Measurements from ENCODE around the gene PKHD1. TPM values are rescaled to one million over a fixed set of nuclear protein-coding genes. Genes with fewer than 3 reads are reported as not detected.

PKHD1 gene
- total RNA-seq, 1 donor = not detected

- no peak overlapping the region for H3K4me3 ChIP-seq (ENCODE audit: low read depth, low read length)
- TF ChIP-seq, protein P1, sequence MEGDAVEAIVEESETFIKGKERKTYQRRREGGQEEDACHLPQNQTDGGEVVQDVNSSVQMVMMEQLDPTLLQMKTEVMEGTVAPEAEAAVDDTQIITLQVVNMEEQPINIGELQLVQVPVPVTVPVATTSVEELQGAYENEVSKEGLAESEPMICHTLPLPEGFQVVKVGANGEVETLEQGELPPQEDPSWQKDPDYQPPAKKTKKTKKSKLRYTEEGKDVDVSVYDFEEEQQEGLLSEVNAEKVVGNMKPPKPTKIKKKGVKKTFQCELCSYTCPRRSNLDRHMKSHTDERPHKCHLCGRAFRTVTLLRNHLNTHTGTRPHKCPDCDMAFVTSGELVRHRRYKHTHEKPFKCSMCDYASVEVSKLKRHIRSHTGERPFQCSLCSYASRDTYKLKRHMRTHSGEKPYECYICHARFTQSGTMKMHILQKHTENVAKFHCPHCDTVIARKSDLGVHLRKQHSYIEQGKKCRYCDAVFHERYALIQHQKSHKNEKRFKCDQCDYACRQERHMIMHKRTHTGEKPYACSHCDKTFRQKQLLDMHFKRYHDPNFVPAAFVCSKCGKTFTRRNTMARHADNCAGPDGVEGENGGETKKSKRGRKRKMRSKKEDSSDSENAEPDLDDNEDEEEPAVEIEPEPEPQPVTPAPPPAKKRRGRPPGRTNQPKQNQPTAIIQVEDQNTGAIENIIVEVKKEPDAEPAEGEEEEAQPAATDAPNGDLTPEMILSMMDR (IDR thresholded peaks at IDR 0.05; ENCODE audit: insufficient read depth, low read length) = no peak
- DNase-seq (ENCODE audit: low read depth) = no peak
These were observed 472.7 kb downstream of the PKHD1 start for GRCh38 chr6:51614725-51615124.

DNA sequence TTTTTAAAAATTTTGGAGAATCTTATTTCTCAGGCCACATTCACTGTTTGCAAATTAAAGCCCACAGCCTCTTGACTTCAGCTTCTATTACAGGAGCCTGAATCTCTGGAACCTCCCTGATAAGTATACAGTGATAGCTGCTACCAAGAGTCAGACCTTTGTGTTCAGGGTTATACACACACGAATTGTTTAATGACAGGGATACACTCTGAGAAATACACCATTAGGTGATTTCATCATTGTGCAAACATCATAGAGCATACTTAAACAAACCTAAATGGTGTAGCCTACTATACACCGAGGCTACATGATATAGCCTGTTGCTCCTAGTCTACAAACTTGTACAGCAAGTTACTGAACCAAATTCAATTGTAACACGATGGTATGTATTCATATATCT is 473.9 kb downstream of the PKHD1 start:
- TF ChIP-seq, protein P1 (IDR thresholded peaks at IDR 0.05; ENCODE audit: insufficient read depth, low read length) = no peak
- no peak for DNase-seq (ENCODE audit: low read depth)
- no peak overlapping the region for H3K4me3 ChIP-seq (ENCODE audit: low read depth, low read length)

- TF ChIP-seq, protein P1 (IDR thresholded peaks at IDR 0.05; ENCODE audit: insufficient read depth, low read length) = no peak
- DNase-seq (ENCODE audit: low read depth) = no peak
- H3K4me3 ChIP-seq (ENCODE audit: low read depth, low read length) = no peak overlapping the region
These were observed 478.5 kb downstream of the PKHD1 start for GRCh38 chr6:51608932-51609331.

DNA sequence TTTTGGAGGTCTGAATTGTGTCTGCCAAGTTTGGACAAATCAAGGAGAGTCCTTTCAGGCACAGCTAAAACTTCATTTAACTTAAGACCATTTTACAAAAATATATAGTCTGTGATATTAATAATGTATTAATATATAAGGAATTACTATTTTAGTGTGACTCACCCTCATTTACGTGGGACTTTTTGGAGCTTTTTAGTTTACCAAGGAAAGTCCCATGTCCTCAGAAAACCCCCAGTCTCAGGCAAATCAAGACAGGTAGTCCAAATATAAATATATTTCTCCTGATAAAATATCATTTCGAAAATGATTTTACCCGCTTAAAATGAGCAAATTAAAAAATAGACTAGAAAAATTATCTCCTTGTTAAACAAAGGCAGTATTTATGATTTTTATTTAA is 479.0 kb downstream of the PKHD1 start:
- TF ChIP-seq, protein P1 (IDR thresholded peaks at IDR 0.05; ENCODE audit: insufficient read depth, low read length) = no peak
- DNase-seq (ENCODE audit: low read depth) = no peak
- H3K4me3 ChIP-seq (ENCODE audit: low read depth, low read length) = no peak overlapping the region

DNA sequence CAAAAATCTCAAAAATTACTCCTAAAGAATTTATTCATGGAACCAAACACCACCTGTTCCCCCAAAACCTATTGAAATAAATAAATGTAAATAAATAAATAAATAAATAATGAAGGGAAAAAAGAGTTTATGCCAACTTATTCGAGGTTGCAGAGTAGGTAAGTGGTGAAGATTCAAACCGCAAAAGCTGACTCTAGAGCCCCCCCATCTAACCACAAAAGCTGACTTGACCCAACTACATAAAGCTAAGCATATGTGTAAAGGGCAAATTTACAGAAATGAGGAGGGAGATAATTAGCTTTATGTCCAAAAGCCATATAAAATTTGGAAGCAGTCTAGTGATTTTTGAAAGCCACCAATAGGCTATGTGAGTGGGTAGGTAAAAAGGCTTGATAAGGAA is 486.9 kb downstream of the PKHD1 start:
- DNase-seq (ENCODE audit: low read depth) = no peak
- no peak overlapping the region for H3K4me3 ChIP-seq (ENCODE audit: low read depth, low read length)
- TF ChIP-seq, protein P1 (IDR thresholded peaks at IDR 0.05; ENCODE audit: insufficient read depth, low read length) = no peak

GRCh38 chr6:51598171-51598570 is 489.2 kb downstream of the PKHD1 start:
- no peak for DNase-seq (ENCODE audit: low read depth)
- no peak overlapping the region for H3K4me3 ChIP-seq (ENCODE audit: low read depth, low read length)
- TF ChIP-seq, protein P1 (IDR thresholded peaks at IDR 0.05; ENCODE audit: insufficient read depth, low read length) = no peak

DNA sequence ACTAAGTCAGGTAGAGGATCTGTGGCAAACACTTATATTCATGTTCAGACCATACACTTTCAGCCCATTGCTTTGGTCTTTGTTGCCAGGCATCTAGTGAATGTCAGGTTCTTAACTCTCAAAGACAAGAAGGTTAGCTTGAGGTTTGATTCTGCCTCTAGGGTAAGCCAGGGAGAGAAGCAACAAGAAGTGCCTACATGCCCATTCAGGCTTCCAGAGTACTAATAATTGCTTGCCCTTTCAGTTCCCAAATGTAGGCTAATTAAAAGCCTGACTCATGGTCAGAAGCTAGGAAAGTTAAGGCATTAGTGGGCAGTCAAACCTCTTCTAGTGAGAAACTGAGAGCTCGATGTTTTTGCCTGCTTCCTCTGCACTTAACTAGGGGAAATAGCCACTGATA is 492.4 kb downstream of the PKHD1 start:
- no peak for DNase-seq (ENCODE audit: low read depth)
- TF ChIP-seq, protein P1 (IDR thresholded peaks at IDR 0.05; ENCODE audit: insufficient read depth, low read length) = no peak
- H3K4me3 ChIP-seq (ENCODE audit: low read depth, low read length) = no peak overlapping the region

Data from fibroblast of the aortic adventitia (primary cell).